GM19463 (cell line): ENCODE results near the gene MAP1B.
A peak's percentile ranks its signal among the peaks of the same experiment; 100 is the strongest.

Source experiments
- ATAC-seq: cut with Tn5 transposase; IDR thresholded peaks from one replicate; pipeline ENCODE4 v1.9.1; 2021; ENCODE audit warnings: mild to moderate bottlenecking, moderate library complexity; ENCODE audit not compliant: unreplicated experiment

Gene MAP1B

GRCh38 chr5:72093824-72094223, 13.5 kb upstream of the MAP1B start:
- ATAC-seq: peak; percentile 83

DNA sequence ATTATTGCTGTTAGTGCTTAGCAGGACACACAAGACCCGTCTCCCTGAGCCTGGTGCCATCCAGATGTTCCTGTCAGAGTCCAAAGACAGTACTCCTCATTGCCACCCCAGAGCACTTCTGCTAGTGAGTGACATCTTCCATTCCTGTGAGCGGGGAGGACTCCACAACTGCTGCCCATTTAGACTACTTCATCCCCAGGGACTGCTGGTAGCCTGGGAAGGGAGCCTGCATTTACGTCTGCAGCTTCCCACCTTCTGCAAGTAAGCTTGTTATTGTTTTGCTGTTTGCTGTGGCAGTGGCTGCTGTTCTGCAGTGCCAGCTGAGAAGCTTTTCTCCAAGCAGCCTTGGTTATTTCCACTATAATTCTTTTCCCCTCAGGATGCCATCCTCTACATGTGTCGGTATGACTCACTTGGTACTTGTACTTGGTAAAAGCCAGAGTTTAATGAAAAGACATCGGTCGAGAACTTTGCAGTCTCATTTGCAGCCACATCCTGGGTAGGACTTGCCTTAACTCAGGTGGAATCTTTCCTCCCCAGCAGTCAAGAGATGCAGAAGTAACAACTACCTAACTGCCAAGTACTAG, 10.6 kb upstream of the MAP1B start:
- ATAC-seq: no peak

- no peak for ATAC-seq
These were observed 5.4 kb upstream of the MAP1B start for GRCh38 chr5:72101828-72102227.

- ATAC-seq: no peak
These were observed 501 bp upstream of the MAP1B start for GRCh38 chr5:72106817-72107130.

- ATAC-seq: peak; percentile 38
These were observed 576 bp downstream of the MAP1B start for GRCh38 chr5:72107901-72108201.

- ATAC-seq: peak; percentile 39
These were observed 1.2 kb downstream of the MAP1B start for GRCh38 chr5:72108202-72109061.

DNA sequence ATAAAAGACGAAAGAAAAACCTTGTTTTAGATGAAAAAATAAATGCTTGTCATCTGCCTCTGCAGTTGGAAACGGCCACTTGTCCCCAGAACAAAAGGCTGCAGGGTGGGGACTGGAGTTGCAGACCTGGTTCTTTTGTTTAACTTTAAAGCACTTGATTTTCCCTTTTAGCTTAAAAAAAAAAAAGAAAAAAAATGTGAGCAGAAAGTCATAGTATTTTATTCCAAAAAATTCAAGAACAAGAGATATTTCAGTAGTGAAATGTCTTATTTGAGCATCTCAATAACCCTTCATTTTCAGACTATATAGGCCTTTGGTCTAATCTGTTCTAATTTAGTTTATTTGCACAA, 1.8 kb downstream of the MAP1B start:
- ATAC-seq: no peak

GRCh38 chr5:72109625-72110024, 2.4 kb downstream of the MAP1B start:
- ATAC-seq: no peak

GRCh38 chr5:72110394-72111013, 3.2 kb downstream of the MAP1B start:
- ATAC-seq: no peak

DNA sequence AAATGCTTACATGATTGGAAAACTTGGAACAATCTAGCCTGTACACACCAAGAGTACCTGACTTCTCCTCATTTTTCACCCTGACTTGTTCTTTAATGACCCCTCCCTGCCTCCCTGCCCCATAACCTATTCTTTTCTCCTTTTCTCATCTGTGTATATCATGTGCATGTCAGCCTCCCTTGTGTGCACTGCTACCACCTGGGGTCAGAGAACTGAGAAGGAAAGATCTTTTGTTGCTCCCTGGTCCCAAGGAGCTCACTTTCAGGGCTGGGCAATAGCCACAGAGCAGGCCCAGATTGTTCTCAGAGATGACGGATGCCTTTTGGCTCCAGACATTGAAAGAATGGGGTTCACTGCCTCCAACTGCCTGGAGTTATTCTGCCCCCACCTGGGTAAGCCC, 5.1 kb downstream of the MAP1B start:
- ATAC-seq: no peak

DNA sequence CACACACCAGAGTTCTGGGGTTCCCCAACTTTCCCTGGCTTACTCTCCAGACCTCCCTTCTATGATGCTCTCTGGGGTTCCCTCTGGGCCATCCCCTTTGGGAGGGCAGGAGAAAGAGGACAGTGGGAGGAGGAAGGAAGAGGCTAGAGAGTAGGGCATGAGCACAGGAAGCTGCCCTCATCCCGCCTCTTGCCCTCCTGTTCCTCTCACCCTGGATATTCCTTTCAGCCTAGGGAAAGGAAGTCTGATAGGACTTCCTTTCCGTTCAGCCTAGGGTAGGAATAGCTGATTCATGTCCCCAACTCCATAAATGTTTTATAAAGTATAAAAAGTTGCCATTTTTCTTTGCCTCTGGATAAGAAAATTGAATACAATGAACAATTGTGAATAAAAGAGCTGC, 7.4 kb downstream of the MAP1B start:
- ATAC-seq: no peak

DNA sequence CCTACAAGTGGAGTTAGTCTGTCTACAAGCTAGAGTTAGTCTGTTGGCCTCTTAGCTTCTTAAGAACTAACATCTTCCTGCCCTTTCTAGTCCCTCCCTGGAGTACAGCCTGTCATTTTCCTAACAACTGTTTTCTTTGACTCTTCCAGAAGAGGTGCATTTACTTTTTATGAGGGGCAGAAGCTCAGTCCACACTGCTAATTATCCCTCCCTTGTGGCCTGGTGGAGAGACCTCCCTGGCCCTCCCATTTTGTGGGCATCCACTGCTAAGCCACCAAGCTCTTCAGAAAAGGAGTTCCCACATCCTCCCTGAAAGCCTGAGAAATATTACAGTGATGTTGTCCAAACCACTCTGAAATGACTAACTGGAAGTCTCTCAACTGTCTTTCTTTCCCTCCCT, 8.0 kb downstream of the MAP1B start:
- no peak for ATAC-seq

DNA sequence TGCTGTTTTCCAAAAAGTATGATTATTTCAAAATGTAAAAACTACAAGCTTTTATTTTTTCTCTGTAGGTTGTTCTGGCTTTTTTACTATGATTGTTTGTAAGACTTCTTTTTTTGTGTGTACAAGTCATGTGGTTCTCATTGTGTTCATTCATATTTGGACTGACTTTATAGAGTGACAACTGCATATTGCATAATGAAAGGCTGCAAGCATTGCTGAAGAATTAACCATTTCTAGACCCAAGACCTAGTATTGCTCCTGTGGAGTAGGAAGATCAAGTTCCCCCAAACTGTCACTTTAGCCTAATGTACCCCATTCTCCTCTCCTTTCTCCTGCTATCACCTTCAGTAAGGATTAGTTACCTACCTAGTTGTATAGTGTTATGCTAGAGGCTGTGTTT, 10.0 kb downstream of the MAP1B start:
- no peak for ATAC-seq

- no peak for ATAC-seq
These were observed 13.9 kb downstream of the MAP1B start for GRCh38 chr5:72121052-72121779.

DNA sequence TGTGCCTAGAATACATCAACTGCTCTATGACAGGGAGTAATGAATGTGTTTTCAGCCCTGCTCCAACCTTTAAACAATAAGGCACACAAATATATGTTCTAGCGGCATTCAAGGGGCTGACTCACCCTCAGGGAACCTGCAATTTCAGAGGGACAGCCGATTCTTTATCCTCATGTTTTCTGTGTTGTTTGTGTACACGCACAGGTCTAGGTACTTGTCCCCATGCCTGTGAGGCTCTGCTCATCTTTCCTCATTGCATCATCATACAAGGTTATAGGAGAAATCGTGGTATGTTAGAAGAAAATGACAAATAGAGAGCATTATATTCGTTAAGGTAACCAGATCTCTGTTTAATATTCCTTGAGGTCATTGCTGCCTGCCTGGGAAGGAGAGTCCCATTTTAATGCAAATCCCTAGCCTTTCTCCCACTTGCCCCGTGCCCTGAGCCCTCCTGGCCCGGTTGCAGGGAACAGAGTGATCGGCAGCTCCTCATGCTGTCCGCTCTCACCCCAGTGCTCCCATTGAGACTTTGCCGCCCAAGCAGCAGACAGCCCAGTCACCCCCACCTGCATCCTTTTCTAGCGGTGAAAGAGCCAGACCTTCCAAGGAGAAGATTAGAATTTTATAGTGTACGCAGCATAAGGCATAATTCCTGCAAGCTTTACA, 14.6 kb downstream of the MAP1B start:
- ATAC-seq: no peak

DNA sequence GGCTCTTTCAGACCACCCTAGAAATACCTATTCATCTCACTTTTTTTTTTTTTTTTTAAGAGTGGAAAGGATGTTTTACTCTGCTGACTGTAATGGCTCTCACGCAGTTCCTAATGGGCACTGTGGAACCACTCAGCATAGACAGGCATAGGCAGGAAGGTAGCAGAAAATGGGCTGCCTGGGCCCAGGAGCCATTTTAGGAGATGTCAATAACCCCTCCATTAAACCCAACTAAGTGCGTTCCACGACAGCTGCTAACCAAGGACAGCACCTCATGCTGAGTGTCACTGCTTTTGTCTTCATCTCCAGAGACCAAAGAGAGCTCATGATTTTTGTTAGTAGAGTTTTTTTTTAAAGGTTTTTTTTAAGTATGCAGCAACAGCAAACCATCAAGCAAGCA, 15.3 kb downstream of the MAP1B start:
- no peak for ATAC-seq

- no peak for ATAC-seq
These were observed 16.6 kb downstream of the MAP1B start for GRCh38 chr5:72123764-72124376.

- ATAC-seq: no peak
These were observed 18.1 kb downstream of the MAP1B start for GRCh38 chr5:72125271-72125940.

DNA sequence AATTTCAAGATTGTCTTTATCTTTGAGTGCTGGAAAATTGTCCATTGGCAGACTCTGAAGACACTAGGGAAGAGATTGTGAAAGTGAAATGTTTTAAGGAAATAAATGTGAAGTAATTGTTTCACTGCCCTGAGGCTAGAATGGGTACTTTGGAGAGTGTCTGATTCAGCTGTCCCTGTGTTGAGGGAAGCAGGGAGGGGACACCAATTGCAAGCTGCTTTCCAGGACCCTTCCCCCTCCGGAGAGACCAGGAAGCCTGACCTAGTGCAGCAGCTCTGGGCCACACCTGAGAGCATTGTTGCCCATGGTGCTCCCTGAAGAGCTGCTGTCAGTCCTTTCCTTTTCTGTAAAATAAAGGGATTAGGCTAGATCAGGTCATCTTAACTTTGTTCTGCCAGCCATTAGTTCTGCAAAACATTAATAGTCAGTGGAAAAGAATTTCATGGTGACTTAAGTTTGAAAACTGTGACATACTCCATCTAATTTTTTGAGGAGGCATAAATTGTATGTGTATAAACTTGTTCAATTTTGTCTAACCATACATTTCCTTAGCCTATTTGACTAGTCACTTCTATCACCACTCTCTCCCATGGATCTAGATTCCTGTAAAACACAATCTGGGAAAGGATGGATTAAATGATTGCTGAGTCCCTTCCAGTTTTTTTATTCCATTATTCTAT, 18.8 kb downstream of the MAP1B start:
- no peak for ATAC-seq

- ATAC-seq: no peak
These were observed 19.5 kb downstream of the MAP1B start for GRCh38 chr5:72126796-72127195.
